Ishikawa (cell line): ENCODE results near the gene UBE3D.

ENCODE experiments used
- CEBPB ChIP-seq: IDR thresholded peaks from 2 replicates; pipeline ENCODE4 v1.6.1; 2012
- CREB1 ChIP-seq: IDR thresholded peaks from 2 replicates; pipeline ENCODE4 v1.6.1; 2012; ENCODE audit warnings: low read depth
- EGR1 ChIP-seq: IDR thresholded peaks from 2 replicates; pipeline ENCODE4 v1.6.1; 2012
- EP300 ChIP-seq: IDR thresholded peaks from 2 replicates; pipeline ENCODE4 v1.6.1; 2012; ENCODE audit warnings: borderline replicate concordance
- FOXM1 ChIP-seq: IDR thresholded peaks from 2 replicates; pipeline ENCODE4 v1.6.1; 2012; ENCODE audit warnings: low read depth, borderline replicate concordance
- MAX ChIP-seq: IDR thresholded peaks from 2 replicates; pipeline ENCODE4 v1.6.1; 2012
- NFIC ChIP-seq: IDR thresholded peaks from 2 replicates; pipeline ENCODE4 v1.6.1; 2012
- RAD21 ChIP-seq: IDR thresholded peaks from 2 replicates; pipeline ENCODE4 v1.6.1; 2012; ENCODE audit warnings: low read depth
- REST ChIP-seq: IDR thresholded peaks from 2 replicates; pipeline ENCODE4 v1.6.1; 2012; ENCODE audit warnings: low read depth, mild to moderate bottlenecking
- TAF1 ChIP-seq: IDR thresholded peaks from 2 replicates; pipeline ENCODE4 v1.6.1; 2012; ENCODE audit warnings: low read depth, mild to moderate bottlenecking
- TCF12 ChIP-seq: IDR thresholded peaks from 2 replicates; pipeline ENCODE4 v1.6.1; 2012; ENCODE audit warnings: low read depth
- TEAD4 ChIP-seq: IDR thresholded peaks from 2 replicates; pipeline ENCODE4 v1.6.1; 2012
- USF1 ChIP-seq: IDR thresholded peaks from 2 replicates; pipeline ENCODE4 v1.6.1; 2012
- YY1 ChIP-seq: IDR thresholded peaks from 2 replicates; pipeline ENCODE4 v1.6.1; 2012; ENCODE audit warnings: low read depth
- ZBTB7A ChIP-seq: IDR thresholded peaks from 2 replicates; pipeline ENCODE4 v1.6.1; 2012; ENCODE audit warnings: low read depth

The UBE3D gene

GRCh38 chr6:83042467-83043053 is 23.1 kb downstream of the UBE3D start:
- TF ChIP-seq RAD21 (no peak), CREB1 (no peak), TEAD4 (no peak), USF1 (no peak), FOXM1 (no peak), MAX (no peak), CEBPB (no peak), REST (no peak)

- TF ChIP-seq FOXM1 (no peak), USF1 (no peak), REST (no peak), CREB1 (no peak), YY1 (no peak), MAX (no peak), NFIC (no peak), TCF12 (no peak), TEAD4 (no peak), EP300 (no peak), ZBTB7A (no peak), RAD21 (no peak), TAF1 (no peak), EGR1 (no peak), CEBPB (no peak)
Observed at GRCh38 chr6:83038246-83038645, 27.4 kb downstream of the UBE3D start.

- TF ChIP-seq TCF12 (no peak), CREB1 (no peak), REST (no peak), USF1 (no peak), MAX (no peak), TEAD4 (no peak), YY1 (no peak), TAF1 (no peak), CEBPB (no peak), EP300 (no peak), RAD21 (no peak), FOXM1 (no peak), ZBTB7A (no peak), NFIC (no peak), EGR1 (no peak)
Observed at GRCh38 chr6:83031689-83032088, 34.0 kb downstream of the UBE3D start.

- TF ChIP-seq CEBPB: no peak
- TF ChIP-seq RAD21: no peak
- no peak for TF ChIP-seq MAX
- no peak for TF ChIP-seq CREB1
- TF ChIP-seq FOXM1: no peak
- no peak for TF ChIP-seq TCF12
- no peak for TF ChIP-seq EGR1
- TF ChIP-seq REST: no peak
- TF ChIP-seq TEAD4: no peak
- no peak for TF ChIP-seq YY1
Observed at GRCh38 chr6:83019741-83020140, 45.9 kb downstream of the UBE3D start.
